Mesendoderm (in vitro differentiated cells): ENCODE results near the gene PLEKHG3.

Experiments used
- DNase-seq: peaks from one replicate; pipeline ENCODE4 v3.0.0; 2013
- H2AK5ac ChIP-seq: 2 replicates; pipeline ENCODE4 v1.6.1; 2013; ENCODE audit warnings: low read length, inconsistent platforms
- H2BK120ac ChIP-seq: 2 replicates; pipeline ENCODE4 v1.6.1; 2013; ENCODE audit warnings: low read depth, mild to moderate bottlenecking, low read length, moderate library complexity, mixed read lengths
- H2BK15ac ChIP-seq: replicated peaks from 2 replicates; pipeline ENCODE4 v1.6.1; 2013; ENCODE audit warnings: low read depth, mild to moderate bottlenecking, moderate library complexity
- H2BK5ac ChIP-seq: 2 replicates; pipeline ENCODE4 v1.6.1; 2013; ENCODE audit warnings: low read length, inconsistent platforms
- H3K18ac ChIP-seq: 2 replicates; pipeline ENCODE4 v1.6.1; 2013; ENCODE audit warnings: mild to moderate bottlenecking, low read length, mixed read lengths
- H3K23ac ChIP-seq: one replicate; pipeline ENCODE4 v1.6.1; 2013; ENCODE audit warnings: low read length
- H3K27ac ChIP-seq: 2 replicates; pipeline ENCODE4 v1.5.1; 2013; ENCODE audit warnings: low read depth, mild to moderate bottlenecking, inconsistent platforms, low read length, moderate library complexity
- H3K27me3 ChIP-seq: 2 replicates; pipeline ENCODE4 v1.6.1; 2013; ENCODE audit warnings: low read length, control low read depth, mild to moderate bottlenecking, inconsistent platforms; ENCODE audit not compliant: insufficient read depth, poor library complexity
- H3K36me3 ChIP-seq: 2 replicates; pipeline ENCODE4 v1.6.1; 2013; ENCODE audit warnings: low read length, inconsistent platforms; ENCODE audit not compliant: control insufficient read depth, insufficient read depth
- H3K4ac ChIP-seq: one replicate; pipeline ENCODE4 v1.6.1; 2013; ENCODE audit warnings: low read depth, mild to moderate bottlenecking, low read length, moderate library complexity
- H3K4me1 ChIP-seq: 2 replicates; pipeline ENCODE4 v1.6.1; 2013; ENCODE audit warnings: low read depth, low read length, inconsistent platforms; ENCODE audit not compliant: control insufficient read depth
- H3K4me2 ChIP-seq: 2 replicates; pipeline ENCODE4 v1.6.1; 2013; ENCODE audit warnings: low read length
- H3K4me3 ChIP-seq: 2 replicates; pipeline ENCODE4 v1.5.1; 2013; ENCODE audit warnings: mild to moderate bottlenecking, low read length
- H3K56ac ChIP-seq: one replicate; pipeline ENCODE4 v1.6.1; 2013; ENCODE audit warnings: low read length
- H3K79me1 ChIP-seq: 2 replicates; pipeline ENCODE4 v1.6.1; 2013; ENCODE audit warnings: low read length, inconsistent platforms
- H3K79me2 ChIP-seq: 2 replicates; pipeline ENCODE4 v1.6.1; 2013; ENCODE audit warnings: mild to moderate bottlenecking, low read length; ENCODE audit not compliant: control insufficient read depth, insufficient read depth
- H3K9ac ChIP-seq: 2 replicates; pipeline ENCODE4 v1.6.1; 2013; ENCODE audit warnings: low read length, inconsistent platforms
- H4K5ac ChIP-seq: one replicate; pipeline ENCODE4 v1.6.1; 2013; ENCODE audit warnings: low read length
- H4K8ac ChIP-seq: one replicate; pipeline ENCODE4 v1.6.1; 2013; ENCODE audit warnings: low read depth, mild to moderate bottlenecking, control low read depth, low read length, moderate library complexity
- WGBS: extraction: QIAGEN DNeasy Blood & Tissue Kit; methylation state at CpG from one replicate; pipeline ENCODE4 v1.1.7; 2013; ENCODE audit warnings: low lambda C conversion rate, missing lambda C conversion rate; ENCODE audit not compliant: insufficient coverage; ENCODE audit errors: extremely low coverage; 5-methylcytosine and 5-hydroxymethylcytosine counted together

PLEKHG3 gene

GRCh38 chr14:64675312-64675711, 28.9 kb upstream of the PLEKHG3 start:
- Histone ChIP-seq H2AK5ac (no peak overlapping the region), H3K23ac (no peak overlapping the region), H3K4me2 (no peak overlapping the region), H4K8ac (no peak overlapping the region), H2BK120ac (no peak overlapping the region), H3K18ac (no peak overlapping the region), H3K79me2 (no peaks in the 10 kb centered on the region), H3K9ac (no peak overlapping the region), H3K36me3 (no peaks in the 10 kb centered on the region), H3K27ac (no peak overlapping the region), H3K56ac (no peak overlapping the region), H2BK5ac (no peak overlapping the region), H3K79me1 (no peaks in the 10 kb centered on the region), H4K5ac (no peak overlapping the region), H3K4ac (no peak overlapping the region), H3K4me1 (peaks cover 5% of the 10 kb centered on the region), H2BK15ac (no peak overlapping the region), H3K27me3 (no peaks in the 10 kb centered on the region), H3K4me3 (no peak overlapping the region)
- WGBS: no CpG with 5 or more reads among the region's 3 CpGs
- no peak for DNase-seq

- no peak for DNase-seq
- no peak overlapping the region for H2BK5ac ChIP-seq
- WGBS: no CpG with 5 or more reads among the region's 3 CpGs
These were observed 27.7 kb upstream of the PLEKHG3 start for GRCh38 chr14:64676410-64677008.

GRCh38 chr14:64680013-64680713, 24.1 kb upstream of the PLEKHG3 start:
- H3K9ac ChIP-seq: no peak overlapping the region
- no CpG with 5 or more reads among the region's 10 CpGs for WGBS

More at GRCh38 chr14:64676410-64677008, 27.7 kb upstream of the PLEKHG3 start:
- no peaks in the 10 kb centered on the region for H3K27me3 ChIP-seq
- no peaks in the 10 kb centered on the region for H3K79me2 ChIP-seq
- H2BK15ac ChIP-seq: no peak overlapping the region
- H3K4me1 ChIP-seq: peaks cover 5% of the 10 kb centered on the region
- H3K23ac ChIP-seq: no peak overlapping the region
- H3K79me1 ChIP-seq: no peaks in the 10 kb centered on the region
- H3K36me3 ChIP-seq: no peaks in the 10 kb centered on the region
- no peak overlapping the region for H2BK120ac ChIP-seq
- H4K8ac ChIP-seq: no peak overlapping the region
- no peak overlapping the region for H3K4me3 ChIP-seq
- H3K9ac ChIP-seq: no peak overlapping the region
- no peak overlapping the region for H3K56ac ChIP-seq
- H3K27ac ChIP-seq: no peak overlapping the region
- H4K5ac ChIP-seq: no peak overlapping the region
- H3K18ac ChIP-seq: no peak overlapping the region
- H2AK5ac ChIP-seq: no peak overlapping the region
- no peak overlapping the region for H3K4ac ChIP-seq
- H3K4me2 ChIP-seq: no peak overlapping the region

GRCh38 chr14:64680714-64681065, 23.5 kb upstream of the PLEKHG3 start:
- Histone ChIP-seq H3K56ac (peak overlapping the region; percentile 42), H3K23ac (no peak overlapping the region), H3K79me1 (no peaks in the 10 kb centered on the region), H3K27me3 (no peaks in the 10 kb centered on the region), H3K4ac (no peak overlapping the region), H3K27ac (no peak overlapping the region), H2AK5ac (no peak overlapping the region), H2BK5ac (no peak overlapping the region), H4K8ac (no peak overlapping the region), H3K9ac (no peak overlapping the region), H2BK120ac (no peak overlapping the region), H3K36me3 (no peaks in the 10 kb centered on the region), H2BK15ac (no peak overlapping the region), H4K5ac (no peak overlapping the region), H3K18ac (no peak overlapping the region), H3K4me1 (no peaks in the 10 kb centered on the region), H3K4me3 (no peak overlapping the region), H3K4me2 (no peak overlapping the region), H3K79me2 (no peaks in the 10 kb centered on the region)
- DNase-seq: no peak
- no CpG with 5 or more reads among the region's 3 CpGs for WGBS

More at GRCh38 chr14:64680013-64680713, 24.1 kb upstream of the PLEKHG3 start:
- Histone ChIP-seq H3K36me3 (no peaks in the 10 kb centered on the region), H2BK15ac (no peak overlapping the region), H2BK120ac (no peak overlapping the region), H3K27me3 (no peaks in the 10 kb centered on the region), H4K5ac (no peak overlapping the region), H3K23ac (no peak overlapping the region), H3K56ac (no peak overlapping the region), H3K4ac (no peak overlapping the region), H3K79me2 (no peaks in the 10 kb centered on the region), H2BK5ac (no peak overlapping the region), H3K4me3 (no peak overlapping the region), H3K27ac (no peak overlapping the region), H3K18ac (no peak overlapping the region), H3K4me2 (no peak overlapping the region), H3K4me1 (no peaks in the 10 kb centered on the region), H2AK5ac (no peak overlapping the region), H3K79me1 (no peaks in the 10 kb centered on the region), H4K8ac (no peak overlapping the region)
- no peak for DNase-seq

- Histone ChIP-seq H3K79me2 (no peaks in the 10 kb centered on the region), H4K5ac (no peak overlapping the region), H3K4me2 (no peak overlapping the region), H3K27me3 (no peaks in the 10 kb centered on the region), H2BK15ac (no peak overlapping the region), H3K79me1 (no peaks in the 10 kb centered on the region), H3K36me3 (no peaks in the 10 kb centered on the region), H2BK5ac (no peak overlapping the region), H2AK5ac (no peak overlapping the region), H3K4me1 (no peaks in the 10 kb centered on the region), H3K27ac (no peak overlapping the region), H2BK120ac (no peak overlapping the region), H4K8ac (no peak overlapping the region), H3K4me3 (no peak overlapping the region), H3K4ac (no peak overlapping the region), H3K18ac (no peak overlapping the region), H3K9ac (no peak overlapping the region), H3K56ac (peak overlapping the region; percentile 38), H3K23ac (no peak overlapping the region)
- WGBS: no CpG with 5 or more reads among the region's 15 CpGs
- peak; percentile 74 for DNase-seq
These were observed 22.2 kb upstream of the PLEKHG3 start for GRCh38 chr14:64681796-64682710.
